HepG2 (cell line): ENCODE results near the gene INPP1. TPM values are rescaled to one million over a fixed set of nuclear protein-coding genes. Genes with fewer than 3 reads are reported as not detected.

Source experiments
- ATM ChIP-seq: fragments of 450-650 bp; IDR thresholded peaks from 2 replicates; pipeline ENCODE4 v1.7.1; 2017; ENCODE audit warnings: mild to moderate bottlenecking, borderline replicate concordance
- BCL6 ChIP-seq: IDR thresholded peaks from 2 replicates; pipeline ENCODE4 v1.6.1; 2016; ENCODE audit warnings: missing genetic modification reagents, missing compliant biosample characterization
- HCFC1 ChIP-seq: fragments of 150-350 bp; IDR thresholded peaks from 2 replicates; pipeline ENCODE4 v1.6.1; 2014; ENCODE audit warnings: low read depth, low read length
- KDM2A ChIP-seq: sonication (generic); formaldehyde crosslinking; IDR thresholded peaks from 2 replicates; pipeline ENCODE4 v1.4.0; 2020; ENCODE audit warnings: low read depth, missing genetic modification reagents, borderline replicate concordance
- KLF13 ChIP-seq: sonication (generic); formaldehyde crosslinking; IDR thresholded peaks from 2 replicates; pipeline ENCODE4 v1.4.0; 2020; ENCODE audit warnings: mild to moderate bottlenecking, missing genetic modification reagents
- NR2F2 ChIP-seq: IDR thresholded peaks from 2 replicates; pipeline ENCODE4 v1.6.1; 2012; ENCODE audit warnings: low read depth, inconsistent platforms, borderline replicate concordance
- POLR2A ChIP-seq, 2 experiments: IDR thresholded peaks; 2 replicates each; pipeline ENCODE4 v1.6.1; 2011; ENCODE audit warnings: low read depth in 2 of 2, low read length in 2 of 2, mild to moderate bottlenecking in 1 of 2, moderate library complexity in 1 of 2; ENCODE audit not compliant: insufficient read depth in 1 of 2
- RARA ChIP-seq: IDR thresholded peaks from 2 replicates; pipeline ENCODE4 v1.6.1; 2016; ENCODE audit warnings: missing genetic modification reagents, missing compliant biosample characterization
- SP1 ChIP-seq, 2 experiments: fragments of 450-650 bp in 1 of 2; sonication (generic) in 1 of 2; formaldehyde crosslinking in 1 of 2; IDR thresholded peaks; 2 replicates each; pipeline versions ENCODE4 v1.4.0 to v1.6.1; 2016 to 2020; ENCODE audit warnings: missing genetic modification reagents in 1 of 2
- ZEB1 ChIP-seq: IDR thresholded peaks from 2 replicates; pipeline ENCODE4 v1.6.1; 2012; ENCODE audit warnings: mild to moderate bottlenecking, low read depth, inconsistent platforms; ENCODE audit not compliant: insufficient replicate concordance
- ZFP90 ChIP-seq: sonication (generic); formaldehyde crosslinking; IDR thresholded peaks from 2 replicates; pipeline ENCODE4 v1.8.0; 2022; ENCODE audit warnings: missing genetic modification reagents, mild to moderate bottlenecking, inconsistent platforms, borderline replicate concordance
- ZNF589 ChIP-seq: sonication (generic); formaldehyde crosslinking; conservative IDR thresholded peaks from 2 replicates; pipeline ENCODE4 v1.8.0; 2022; ENCODE audit warnings: mild to moderate bottlenecking, moderate library complexity, missing genetic modification reagents
- ZNF619 ChIP-seq: sonication (generic); formaldehyde crosslinking; IDR thresholded peaks from 2 replicates; pipeline ENCODE4 v1.4.0; 2020; ENCODE audit warnings: mild to moderate bottlenecking, missing genetic modification reagents
- ZSCAN20 ChIP-seq: sonication (generic); formaldehyde crosslinking; IDR thresholded peaks from 2 replicates; pipeline ENCODE4 v1.4.0; 2020; ENCODE audit warnings: missing genetic modification reagents, mild to moderate bottlenecking, borderline replicate concordance
- polyA plus RNA-seq, 8 experiments: library from polyadenylated mRNA; depleted of rRNA in 3 of 8; stranded (reverse) in 7 of 8; unstranded in 1 of 8; fragments of >200 nt; fragmentation: Illumina TruSeq in 4 of 8; extraction: Trizol in 4 of 8; gene quantifications; 2 replicates each; pipeline versions ENCODE4 v1.2.1 to v1.2.3, GENCODE V29; 2011 to 2016; ENCODE audit warnings: low read depth in 4 of 8, missing spikeins in 1 of 8, mixed read lengths in 1 of 8; ENCODE audit not compliant: insufficient read depth in 1 of 8
- total RNA-seq, 5 experiments: library from RNA; depleted of rRNA; stranded (reverse); fragments of >200 nt; fragmentation: Illumina TruSeq; extraction: Trizol; gene quantifications; 2 replicates each; pipeline ENCODE4 v1.2.3, GENCODE V29; 2016; ENCODE audit warnings: low read depth in 1 of 5
- TF ChIP-seq, protein P1 (sequence below): sonication (generic); formaldehyde crosslinking; IDR thresholded peaks from 2 replicates; pipeline ENCODE4 v1.5.1; 2020; ENCODE audit warnings: mild to moderate bottlenecking, missing genetic modification reagents, borderline replicate concordance
- TF ChIP-seq, protein P2 (sequence below): sonication (generic); formaldehyde crosslinking; IDR thresholded peaks from 2 replicates; pipeline ENCODE4 v1.5.0; 2020; ENCODE audit warnings: mild to moderate bottlenecking, missing genetic modification reagents, moderate library complexity
- TF ChIP-seq, protein P3 (sequence below): IDR thresholded peaks from 2 replicates; pipeline ENCODE4 v1.6.1; 2016; ENCODE audit warnings: missing compliant biosample characterization, missing genetic modification reagents, borderline replicate concordance
- TF ChIP-seq, protein P4 (sequence below): sonication (generic); formaldehyde crosslinking; IDR thresholded peaks from 2 replicates; pipeline ENCODE4 v1.4.0; 2020; ENCODE audit warnings: missing genetic modification reagents

Gene INPP1
- total and polyA plus RNA-seq, 2 of the 13 experiments (the other 11 are each of a cell fraction or from before 2014, with no cell fraction given), result 10.0 to 13.3 TPM

DNA sequence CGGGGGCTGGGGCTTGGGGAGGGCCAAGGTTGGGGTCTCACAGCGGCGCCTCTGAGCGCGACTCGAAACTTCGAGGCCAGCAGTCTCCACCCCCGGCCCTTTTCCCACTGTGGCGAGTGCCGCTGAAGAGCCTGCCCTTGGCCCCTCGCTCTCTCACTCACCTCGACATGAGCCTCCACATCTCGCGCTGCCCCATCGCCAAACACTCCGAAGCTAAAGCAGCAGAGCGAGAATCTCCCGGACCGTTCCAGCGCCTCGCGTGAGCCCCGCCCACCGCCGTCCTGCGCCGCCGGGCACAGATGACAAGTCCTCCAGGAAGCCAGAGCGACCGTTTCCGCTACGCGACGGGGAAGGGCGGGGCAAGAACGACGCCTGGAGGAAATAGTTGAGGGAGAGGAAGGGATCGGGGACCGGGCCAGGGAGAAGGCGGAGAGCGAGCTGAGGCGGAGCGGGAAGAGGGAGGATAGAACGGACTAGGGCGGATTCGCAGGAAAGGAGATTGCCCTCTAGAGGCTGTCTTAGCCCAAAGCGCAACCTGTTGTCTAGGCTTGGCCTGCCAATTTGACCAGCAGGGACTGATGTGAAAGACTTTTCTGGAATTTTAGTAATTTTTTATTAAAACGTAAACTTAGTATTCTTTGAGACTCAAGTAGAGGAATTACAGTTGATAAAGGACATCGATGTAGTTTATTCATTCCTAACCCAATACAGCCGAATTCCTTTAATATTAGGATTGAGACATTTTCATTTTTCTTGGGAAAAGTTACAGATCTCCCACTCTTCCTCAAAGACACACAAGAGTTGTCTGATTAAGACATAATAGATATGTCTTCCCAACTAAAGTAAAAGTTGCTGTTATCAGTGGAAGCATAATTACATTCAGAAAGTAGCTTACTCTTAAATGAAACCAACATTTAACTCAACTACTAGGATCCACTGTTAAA lies 23.6 kb upstream of the INPP1 start, which contains the start of gene HIBCH (continued):
- TF ChIP-seq, protein P1, sequence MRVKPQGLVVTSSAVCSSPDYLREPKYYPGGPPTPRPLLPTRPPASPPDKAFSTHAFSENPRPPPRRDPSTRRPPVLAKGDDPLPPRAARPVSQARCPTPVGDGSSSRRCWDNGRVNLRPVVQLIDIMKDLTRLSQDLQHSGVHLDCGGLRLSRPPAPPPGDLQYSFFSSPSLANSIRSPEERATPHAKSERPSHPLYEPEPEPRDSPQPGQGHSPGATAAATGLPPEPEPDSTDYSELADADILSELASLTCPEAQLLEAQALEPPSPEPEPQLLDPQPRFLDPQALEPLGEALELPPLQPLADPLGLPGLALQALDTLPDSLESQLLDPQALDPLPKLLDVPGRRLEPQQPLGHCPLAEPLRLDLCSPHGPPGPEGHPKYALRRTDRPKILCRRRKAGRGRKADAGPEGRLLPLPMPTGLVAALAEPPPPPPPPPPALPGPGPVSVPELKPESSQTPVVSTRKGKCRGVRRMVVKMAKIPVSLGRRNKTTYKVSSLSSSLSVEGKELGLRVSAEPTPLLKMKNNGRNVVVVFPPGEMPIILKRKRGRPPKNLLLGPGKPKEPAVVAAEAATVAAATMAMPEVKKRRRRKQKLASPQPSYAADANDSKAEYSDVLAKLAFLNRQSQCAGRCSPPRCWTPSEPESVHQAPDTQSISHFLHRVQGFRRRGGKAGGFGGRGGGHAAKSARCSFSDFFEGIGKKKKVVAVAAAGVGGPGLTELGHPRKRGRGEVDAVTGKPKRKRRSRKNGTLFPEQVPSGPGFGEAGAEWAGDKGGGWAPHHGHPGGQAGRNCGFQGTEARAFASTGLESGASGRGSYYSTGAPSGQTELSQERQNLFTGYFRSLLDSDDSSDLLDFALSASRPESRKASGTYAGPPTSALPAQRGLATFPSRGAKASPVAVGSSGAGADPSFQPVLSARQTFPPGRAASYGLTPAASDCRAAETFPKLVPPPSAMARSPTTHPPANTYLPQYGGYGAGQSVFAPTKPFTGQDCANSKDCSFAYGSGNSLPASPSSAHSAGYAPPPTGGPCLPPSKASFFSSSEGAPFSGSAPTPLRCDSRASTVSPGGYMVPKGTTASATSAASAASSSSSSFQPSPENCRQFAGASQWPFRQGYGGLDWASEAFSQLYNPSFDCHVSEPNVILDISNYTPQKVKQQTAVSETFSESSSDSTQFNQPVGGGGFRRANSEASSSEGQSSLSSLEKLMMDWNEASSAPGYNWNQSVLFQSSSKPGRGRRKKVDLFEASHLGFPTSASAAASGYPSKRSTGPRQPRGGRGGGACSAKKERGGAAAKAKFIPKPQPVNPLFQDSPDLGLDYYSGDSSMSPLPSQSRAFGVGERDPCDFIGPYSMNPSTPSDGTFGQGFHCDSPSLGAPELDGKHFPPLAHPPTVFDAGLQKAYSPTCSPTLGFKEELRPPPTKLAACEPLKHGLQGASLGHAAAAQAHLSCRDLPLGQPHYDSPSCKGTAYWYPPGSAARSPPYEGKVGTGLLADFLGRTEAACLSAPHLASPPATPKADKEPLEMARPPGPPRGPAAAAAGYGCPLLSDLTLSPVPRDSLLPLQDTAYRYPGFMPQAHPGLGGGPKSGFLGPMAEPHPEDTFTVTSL (CRISPR knock-in tag), result peak; percentile 37; the same call in 1 of the 2 replicates
- TF ChIP-seq ZNF589 (CRISPR knock-in tag) (0 out of 2 replicates have a peak, but pooled peaks have one; percentile 62), ATM (no peak), HCFC1 (peak; percentile 55), KLF13 (CRISPR knock-in tag) (no peak), ZEB1 (no peak), ZFP90 (CRISPR knock-in tag) (no peak; the same call in 1 of the 2 replicates), RARA (peak; percentile 60), KDM2A (CRISPR knock-in tag) (peak; percentile 99), SP1 (IDR thresholded peaks at IDR 0.05) (no peak), SP1 (CRISPR knock-in tag; IDR thresholded peaks at IDR 0.05) (peak; percentile 93), ZSCAN20 (CRISPR knock-in tag) (peak; percentile 79; the same call in 1 of the 2 replicates), POLR2A (IDR thresholded peaks at IDR 0.05; ENCODE audit: insufficient read depth in 1 of 2, low read depth in 2 of 2, low read length in 2 of 2) (peak; percentile 86 to 90), BCL6 (CRISPR knock-in tag) (peak; percentile 71), NR2F2 (no peak), ZNF619 (CRISPR knock-in tag) (0 out of 2 replicates have a peak, but pooled peaks have one; percentile 61)
- TF ChIP-seq, protein P2, sequence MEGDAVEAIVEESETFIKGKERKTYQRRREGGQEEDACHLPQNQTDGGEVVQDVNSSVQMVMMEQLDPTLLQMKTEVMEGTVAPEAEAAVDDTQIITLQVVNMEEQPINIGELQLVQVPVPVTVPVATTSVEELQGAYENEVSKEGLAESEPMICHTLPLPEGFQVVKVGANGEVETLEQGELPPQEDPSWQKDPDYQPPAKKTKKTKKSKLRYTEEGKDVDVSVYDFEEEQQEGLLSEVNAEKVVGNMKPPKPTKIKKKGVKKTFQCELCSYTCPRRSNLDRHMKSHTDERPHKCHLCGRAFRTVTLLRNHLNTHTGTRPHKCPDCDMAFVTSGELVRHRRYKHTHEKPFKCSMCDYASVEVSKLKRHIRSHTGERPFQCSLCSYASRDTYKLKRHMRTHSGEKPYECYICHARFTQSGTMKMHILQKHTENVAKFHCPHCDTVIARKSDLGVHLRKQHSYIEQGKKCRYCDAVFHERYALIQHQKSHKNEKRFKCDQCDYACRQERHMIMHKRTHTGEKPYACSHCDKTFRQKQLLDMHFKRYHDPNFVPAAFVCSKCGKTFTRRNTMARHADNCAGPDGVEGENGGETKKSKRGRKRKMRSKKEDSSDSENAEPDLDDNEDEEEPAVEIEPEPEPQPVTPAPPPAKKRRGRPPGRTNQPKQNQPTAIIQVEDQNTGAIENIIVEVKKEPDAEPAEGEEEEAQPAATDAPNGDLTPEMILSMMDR (CRISPR knock-in tag), result peak; percentile 95
- TF ChIP-seq, protein P3, sequence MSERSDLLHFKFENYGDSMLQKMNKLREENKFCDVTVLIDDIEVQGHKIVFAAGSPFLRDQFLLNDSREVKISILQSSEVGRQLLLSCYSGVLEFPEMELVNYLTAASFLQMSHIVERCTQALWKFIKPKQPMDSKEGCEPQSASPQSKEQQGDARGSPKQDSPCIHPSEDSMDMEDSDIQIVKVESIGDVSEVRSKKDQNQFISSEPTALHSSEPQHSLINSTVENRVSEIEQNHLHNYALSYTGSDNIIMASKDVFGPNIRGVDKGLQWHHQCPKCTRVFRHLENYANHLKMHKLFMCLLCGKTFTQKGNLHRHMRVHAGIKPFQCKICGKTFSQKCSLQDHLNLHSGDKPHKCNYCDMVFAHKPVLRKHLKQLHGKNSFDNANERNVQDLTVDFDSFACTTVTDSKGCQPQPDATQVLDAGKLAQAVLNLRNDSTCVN, result peak; percentile 84; the same call in 1 of the 2 replicates
- TF ChIP-seq, protein P4, sequence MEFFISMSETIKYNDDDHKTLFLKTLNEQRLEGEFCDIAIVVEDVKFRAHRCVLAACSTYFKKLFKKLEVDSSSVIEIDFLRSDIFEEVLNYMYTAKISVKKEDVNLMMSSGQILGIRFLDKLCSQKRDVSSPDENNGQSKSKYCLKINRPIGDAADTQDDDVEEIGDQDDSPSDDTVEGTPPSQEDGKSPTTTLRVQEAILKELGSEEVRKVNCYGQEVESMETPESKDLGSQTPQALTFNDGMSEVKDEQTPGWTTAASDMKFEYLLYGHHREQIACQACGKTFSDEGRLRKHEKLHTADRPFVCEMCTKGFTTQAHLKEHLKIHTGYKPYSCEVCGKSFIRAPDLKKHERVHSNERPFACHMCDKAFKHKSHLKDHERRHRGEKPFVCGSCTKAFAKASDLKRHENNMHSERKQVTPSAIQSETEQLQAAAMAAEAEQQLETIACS (CRISPR knock-in tag), result no peak
